ENCODE measurements around the gene VPS37B.

The VPS37B gene

GRCh38 chr12:122850048-122850445 is 45.9 kb downstream of the VPS37B start:
- no peak for DNase-seq

GRCh38 chr12:122849352-122850047 is 46.4 kb downstream of the VPS37B start:
- DNase-seq, result no peak

- DNase-seq, result no peak
Observed at GRCh38 chr12:122848471-122849351, 47.2 kb downstream of the VPS37B start.

- no peak for DNase-seq
Observed at GRCh38 chr12:122847921-122848421, 48.0 kb downstream of the VPS37B start.

- no peak for DNase-seq
Observed at GRCh38 chr12:122847516-122847836, 48.4 kb downstream of the VPS37B start.

- no peak for DNase-seq
Observed at GRCh38 chr12:122846622-122847515, 49.1 kb downstream of the VPS37B start.

- no peak for DNase-seq
Observed at GRCh38 chr12:122845865-122846621, 49.9 kb downstream of the VPS37B start.

GRCh38 chr12:122845041-122845864 is 50.7 kb downstream of the VPS37B start:
- no peak for DNase-seq

GRCh38 chr12:122844366-122844971 is 51.5 kb downstream of the VPS37B start:
- DNase-seq, result no peak

GRCh38 chr12:122843455-122843854 is 52.5 kb downstream of the VPS37B start:
- no peak for DNase-seq

GRCh38 chr12:122842505-122843405 is 53.2 kb downstream of the VPS37B start:
- no peak for DNase-seq

- no peak for DNase-seq
Observed at GRCh38 chr12:122841544-122842321, 54.2 kb downstream of the VPS37B start.

- no peak for DNase-seq
Observed at GRCh38 chr12:122840580-122841513, 55.1 kb downstream of the VPS37B start.

GRCh38 chr12:122839907-122840554 is 55.9 kb downstream of the VPS37B start:
- DNase-seq, result no peak

- no peak for DNase-seq
Observed at GRCh38 chr12:122838841-122839240, 57.1 kb downstream of the VPS37B start.

- DNase-seq, result peak; percentile 36
Observed at GRCh38 chr12:122837306-122838265, 58.3 kb downstream of the VPS37B start.

Data from NCI-H2029 (cell line).